GM12878 (cell line): ENCODE measurements around the gene MRRF. TPM values are rescaled to one million over a fixed set of nuclear protein-coding genes. Genes with fewer than 3 reads are reported as not detected.

Experiments used
- ATAC-seq: fragments of 200-7000 bp; cut with Tn5 transposase; 3 replicates; pipeline ENCODE4 v1.9.1; 2020; ENCODE audit warnings: mild to moderate bottlenecking, moderate library complexity
- BruUV-seq: library from RNA; stranded (reverse); fragments of 400-500 nt; replicated peaks from 2 replicates; lab custom pipeline; 2021; lab: Mats Ljungman, UMichigan
- CTCF ChIA-PET: fragments of 300-600 bp; sonication (Branson Sonifier 250); formaldehyde crosslinking; extraction: SDS; loops from one replicate; lab custom pipeline; 2021; ENCODE audit warnings: inconsistent platforms; lab: Yijun Ruan, JAX
- POLR2A ChIA-PET: fragments of 350-600 bp; formaldehyde crosslinking; extraction: SDS; loops from one replicate; lab custom pipeline; 2021; ENCODE audit warnings: inconsistent platforms; lab: Charles Lee
- RAD21 ChIA-PET: fragments of 300-600 bp; sonication (Branson Sonifier 250); formaldehyde crosslinking; loops from one replicate; lab custom pipeline; 2023; ENCODE audit warnings: antibody characterized with exemption; ENCODE audit not compliant: unreplicated experiment; lab: Charles Lee
- SMC1A ChIA-PET: fragments of 300-600 bp; sonication (Branson Sonifier 250); formaldehyde crosslinking; loops from one replicate; lab custom pipeline; 2023; ENCODE audit not compliant: unreplicated experiment, uncharacterized antibody; lab: Charles Lee
- DNase-seq: peaks from one replicate; pipeline ENCODE4 v3.0.0-alpha.2; 2011; ENCODE audit warnings: low read depth, low spot score
- FAIRE-seq: peaks from 3 replicates; lab custom pipeline; 2011; peaks lifted over from hg19 to GRCh38; lab: Jason Lieb, UNC
- H2AFZ ChIP-seq: 2 replicates; pipeline ENCODE4 v1.6.0; 2011; ENCODE audit warnings: low read depth, low read length, control low read depth; ENCODE audit not compliant: control insufficient read depth
- H3K27ac ChIP-seq: 2 replicates; pipeline ENCODE4 v1.5.1; 2011; ENCODE audit warnings: control low read depth; ENCODE audit not compliant: control insufficient read depth, insufficient read depth
- H3K27me3 ChIP-seq, 2 experiments: replicated peaks in 1 of 2; 2 replicates each; pipeline versions ENCODE4 v1.6.0 to v1.6.1; 2011; ENCODE audit warnings: low read length in 1 of 2; ENCODE audit not compliant: control insufficient read depth in 2 of 2, insufficient read depth in 2 of 2
- H3K36me3 ChIP-seq, 2 experiments: 2 replicates each; pipeline ENCODE4 v1.5.1; 2011; ENCODE audit warnings: low read length in 1 of 2; ENCODE audit not compliant: control insufficient read depth in 2 of 2, insufficient read depth in 2 of 2
- H3K4me1 ChIP-seq: 2 replicates; pipeline ENCODE4 v1.6.1; 2011; ENCODE audit warnings: mild to moderate bottlenecking, low read length, moderate library complexity, mixed read lengths; ENCODE audit not compliant: control insufficient read depth, insufficient read depth
- H3K4me2 ChIP-seq: 2 replicates; pipeline ENCODE4 v1.6.0; 2011; ENCODE audit warnings: control low read depth; ENCODE audit not compliant: control insufficient read depth, insufficient read depth
- H3K4me3 ChIP-seq: fragments of 200-600 bp; sonication (generic); 2 replicates; pipeline ENCODE4 v1.5.1; 2016
- H3K79me2 ChIP-seq: 2 replicates; pipeline ENCODE4 v1.6.0; 2011; ENCODE audit warnings: low read length; ENCODE audit not compliant: control insufficient read depth, insufficient read depth
- H3K9ac ChIP-seq: 2 replicates; pipeline ENCODE4 v1.8.0; 2011; ENCODE audit warnings: low read length, control low read depth, mixed read lengths; ENCODE audit not compliant: control insufficient read depth, insufficient read depth
- H3K9me3 ChIP-seq: replicated peaks from 3 replicates; pipeline ENCODE4 v1.5.1; 2011; ENCODE audit warnings: mild to moderate bottlenecking, low read length; ENCODE audit not compliant: control insufficient read depth, insufficient read depth
- H4K20me1 ChIP-seq: 2 replicates; pipeline ENCODE4 v1.6.0; 2011; ENCODE audit not compliant: control insufficient read depth, insufficient read depth
- RB1 ChIP-seq: fragments of 450-650 bp; formaldehyde crosslinking; IDR thresholded peaks from 2 replicates; pipeline ENCODE4 v1.6.1; 2017; ENCODE audit warnings: mild to moderate bottlenecking, borderline replicate concordance
- SUPT20H ChIP-seq: IDR thresholded peaks from 2 replicates; pipeline ENCODE4 v1.6.1; 2011; ENCODE audit warnings: low read depth, mild to moderate bottlenecking, low read length, moderate library complexity, borderline replicate concordance; ENCODE audit not compliant: control insufficient read depth
- ZNF274 ChIP-seq: IDR thresholded peaks from one replicate; pipeline ENCODE4 v1.8.0; 2011; ENCODE audit not compliant: insufficient read length, insufficient read depth
- WGBS: methylation state at CpG from one replicate; pipeline ENCODE4 v1.1.6; 2016; ENCODE audit warnings: low lambda C conversion rate; ENCODE audit not compliant: insufficient replicate concordance, insufficient coverage; ENCODE audit errors: missing lambda C conversion rate; 5-methylcytosine and 5-hydroxymethylcytosine counted together
- in situ Hi-C: fragments of 300-500 bp; cut with MboI; formaldehyde crosslinking; loops from 9 replicates; pipeline ENCODE4 v1.14.3; 2018; ENCODE audit warnings: mixed read lengths
- intact Hi-C: fragments of 100-400 bp; cut with micrococcal nuclease; formaldehyde crosslinking; loops from one replicate; pipeline ENCODE4 v1.14.2; 2022; ENCODE audit not compliant: unreplicated experiment
- polyA plus RNA-seq, 11 experiments: library from polyadenylated mRNA; depleted of rRNA in 4 of 11; unstranded in 6 of 11; stranded (reverse) in 5 of 11; fragments of >200 nt; fragmentation: Nextera tagmentation in 4 of 11; fragmentation: Illumina TruSeq in 1 of 11; extraction: Ambion mirVana in 4 of 11; extraction: Trizol in 1 of 11; gene quantifications; 1 replicate in 1 of 11; 2 replicates in 10 of 11; pipeline versions ENCODE4 v1.2.1 to v1.2.3, GENCODE V29; 2011 to 2016; ENCODE audit warnings: inconsistent platforms in 2 of 11, missing spikeins in 2 of 11, low read depth in 1 of 11
- total RNA-seq, 4 experiments: library from RNA; depleted of rRNA in 3 of 4; stranded (reverse); fragments of >200 nt in 3 of 4; fragmentation: Illumina TruSeq in 1 of 4; extraction: Trizol in 1 of 4; gene quantifications; 2 replicates each; pipeline versions ENCODE4 v1.2.1 to v1.2.3, GENCODE V29; 2013 to 2021
- TF ChIP-seq, protein P1 (sequence below): IDR thresholded peaks from 2 replicates; pipeline ENCODE4 v1.6.1; 2011; ENCODE audit warnings: low read depth, mild to moderate bottlenecking, low read length, moderate library complexity, borderline replicate concordance; ENCODE audit errors: extremely low read depth
- TF ChIP-seq, protein P2 (sequence below): fragments of 450-650 bp; IDR thresholded peaks from 2 replicates; pipeline ENCODE4 v1.6.1; 2017; ENCODE audit warnings: mild to moderate bottlenecking, moderate library complexity

MRRF gene
- total and polyA plus RNA-seq, 10 of the 15 experiments (the other 5 are each of a cell fraction or from before 2014, with no cell fraction given), result 64.8 to 112 (median 76.4) TPM

DNA sequence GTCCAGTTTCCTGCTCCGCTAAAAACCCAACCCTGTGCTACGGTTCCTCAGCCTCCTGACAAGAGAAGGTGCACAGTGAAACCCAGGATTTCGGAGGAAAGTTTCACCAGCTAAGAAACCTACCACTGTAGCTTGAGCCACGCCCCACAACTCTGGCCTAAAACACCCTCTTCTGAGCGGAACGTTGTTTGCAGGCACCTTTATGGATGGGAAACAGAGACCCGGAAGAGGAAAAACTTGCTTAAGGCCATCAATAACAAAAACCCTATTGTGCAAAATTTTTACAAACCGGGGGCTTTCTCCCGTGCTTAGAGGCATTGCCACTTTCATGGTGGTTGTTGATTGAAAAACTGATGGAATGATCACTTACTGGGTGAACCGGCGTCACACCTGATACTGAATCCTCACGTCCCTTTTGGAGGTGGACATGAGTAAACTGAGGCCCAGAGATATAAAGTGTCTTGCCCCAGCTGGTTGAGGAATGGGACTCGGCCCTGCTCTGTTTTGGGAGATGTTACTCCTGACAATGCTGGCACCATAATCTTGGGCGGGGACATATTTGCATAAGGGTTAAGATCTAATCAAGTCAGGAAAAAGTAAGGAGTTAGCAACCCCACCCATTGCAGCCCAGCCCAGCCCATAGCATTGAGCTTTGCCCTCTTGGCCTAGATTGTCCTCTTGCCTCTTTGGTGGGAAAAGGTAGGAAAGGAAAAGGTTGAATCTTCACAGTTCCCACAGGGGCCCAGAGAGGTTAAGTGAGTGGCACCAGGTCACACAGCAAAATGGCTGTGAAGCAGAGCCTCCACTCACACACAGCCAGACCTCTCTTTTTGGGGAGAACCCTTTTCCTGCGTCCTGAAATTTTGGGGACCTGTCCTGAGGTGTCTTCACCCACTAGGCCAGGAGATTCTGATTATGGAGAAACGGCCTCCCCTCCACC is 82.9 kb downstream of the MRRF start:
- ChIA-PET SMC1A (interaction anchor here (1.0 kb wide), 1 partner anchor 223 kb away, joined by 4 read pairs; no protein-coding TSS in a partner anchor), CTCF (interaction anchor here (0.5 to 8.2 kb wide), 5 partner anchors 151 to 329 kb away, joined by 3 to 190 read pairs (median 4); no protein-coding TSS in a partner anchor), RAD21 (interaction anchor here (0.9 to 1.6 kb wide), 2 partner anchors 223 to 249 kb away, joined by 3 to 5 read pairs; no protein-coding TSS in a partner anchor), POLR2A (interaction anchor here (0.6 kb wide), 1 partner anchor 35 kb away, joined by 3 read pairs; no protein-coding TSS in a partner anchor)
- TF ChIP-seq, protein P1, sequence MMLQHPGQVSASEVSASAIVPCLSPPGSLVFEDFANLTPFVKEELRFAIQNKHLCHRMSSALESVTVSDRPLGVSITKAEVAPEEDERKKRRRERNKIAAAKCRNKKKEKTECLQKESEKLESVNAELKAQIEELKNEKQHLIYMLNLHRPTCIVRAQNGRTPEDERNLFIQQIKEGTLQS, result no peak
- TF ChIP-seq RB1 (no peak), ZNF274 (no peak), SUPT20H (no peak)
- TF ChIP-seq, protein P2, sequence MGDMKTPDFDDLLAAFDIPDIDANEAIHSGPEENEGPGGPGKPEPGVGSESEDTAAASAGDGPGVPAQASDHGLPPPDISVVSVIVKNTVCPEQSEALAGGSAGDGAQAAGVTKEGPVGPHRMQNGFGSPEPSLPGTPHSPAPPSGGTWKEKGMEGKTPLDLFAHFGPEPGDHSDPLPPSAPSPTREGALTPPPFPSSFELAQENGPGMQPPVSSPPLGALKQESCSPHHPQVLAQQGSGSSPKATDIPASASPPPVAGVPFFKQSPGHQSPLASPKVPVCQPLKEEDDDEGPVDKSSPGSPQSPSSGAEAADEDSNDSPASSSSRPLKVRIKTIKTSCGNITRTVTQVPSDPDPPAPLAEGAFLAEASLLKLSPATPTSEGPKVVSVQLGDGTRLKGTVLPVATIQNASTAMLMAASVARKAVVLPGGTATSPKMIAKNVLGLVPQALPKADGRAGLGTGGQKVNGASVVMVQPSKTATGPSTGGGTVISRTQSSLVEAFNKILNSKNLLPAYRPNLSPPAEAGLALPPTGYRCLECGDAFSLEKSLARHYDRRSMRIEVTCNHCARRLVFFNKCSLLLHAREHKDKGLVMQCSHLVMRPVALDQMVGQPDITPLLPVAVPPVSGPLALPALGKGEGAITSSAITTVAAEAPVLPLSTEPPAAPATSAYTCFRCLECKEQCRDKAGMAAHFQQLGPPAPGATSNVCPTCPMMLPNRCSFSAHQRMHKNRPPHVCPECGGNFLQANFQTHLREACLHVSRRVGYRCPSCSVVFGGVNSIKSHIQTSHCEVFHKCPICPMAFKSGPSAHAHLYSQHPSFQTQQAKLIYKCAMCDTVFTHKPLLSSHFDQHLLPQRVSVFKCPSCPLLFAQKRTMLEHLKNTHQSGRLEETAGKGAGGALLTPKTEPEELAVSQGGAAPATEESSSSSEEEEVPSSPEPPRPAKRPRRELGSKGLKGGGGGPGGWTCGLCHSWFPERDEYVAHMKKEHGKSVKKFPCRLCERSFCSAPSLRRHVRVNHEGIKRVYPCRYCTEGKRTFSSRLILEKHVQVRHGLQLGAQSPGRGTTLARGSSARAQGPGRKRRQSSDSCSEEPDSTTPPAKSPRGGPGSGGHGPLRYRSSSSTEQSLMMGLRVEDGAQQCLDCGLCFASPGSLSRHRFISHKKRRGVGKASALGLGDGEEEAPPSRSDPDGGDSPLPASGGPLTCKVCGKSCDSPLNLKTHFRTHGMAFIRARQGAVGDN, result no peak
- in situ Hi-C loops (no loop called here), intact Hi-C loops (no loop called here)
- H4K20me1 ChIP-seq, result no peaks in the 10 kb centered on the region
- peaks cover 2 to 8% of the 10 kb centered on the region in 2 experiments; a peak in 2 of 4 replicates for H3K27me3 ChIP-seq
- no peaks in the 10 kb centered on the region for H3K9me3 ChIP-seq
- H3K4me3 ChIP-seq, result peak overlapping the region; percentile 57
- DNase-seq (no peak), ATAC-seq (peak; percentile 29), FAIRE-seq (no peak)
- H3K9ac ChIP-seq, result no peak overlapping the region
- H2AFZ ChIP-seq, result peak overlapping the region; percentile 47
- H3K4me1 ChIP-seq, result no peaks in the 10 kb centered on the region; the same call in 1 of the 2 replicates
- H3K36me3 ChIP-seq, result no peaks in the 10 kb centered on the region
- 36% methylated on average over 16 of the region's 16 CpGs for WGBS
- no TSS peak for BruUV-seq
- H3K27ac ChIP-seq, result no peak overlapping the region
- no peaks in the 10 kb centered on the region for H3K79me2 ChIP-seq
- H3K4me2 ChIP-seq, result peak overlapping the region; percentile 66; the same call in 1 of the 2 replicates
